PFSK-1 (cell line): ENCODE data around the gene SOX13.

Source experiments
- POLR2AphosphoS5 ChIP-seq: IDR thresholded peaks from 2 replicates; pipeline ENCODE4 v1.6.1; 2012; ENCODE audit warnings: low read depth, mild to moderate bottlenecking, control low read depth, low read length, moderate library complexity
- REST ChIP-seq, 2 experiments: IDR thresholded peaks; 2 replicates each; pipeline versions ENCODE4 v1.6.1 to v1.8.0; 2011 to 2012; ENCODE audit warnings: low read depth in 2 of 2, low read length in 2 of 2, control low read depth in 1 of 2, inconsistent platforms in 1 of 2, mild to moderate bottlenecking in 1 of 2, moderate library complexity in 1 of 2; ENCODE audit not compliant: insufficient read depth in 1 of 2
- SIN3A ChIP-seq: IDR thresholded peaks from 2 replicates; pipeline ENCODE4 v1.6.1; 2012; ENCODE audit warnings: mild to moderate bottlenecking, low read length, moderate library complexity, borderline replicate concordance; ENCODE audit not compliant: insufficient read depth
- TAF1 ChIP-seq: IDR thresholded peaks from 2 replicates; pipeline ENCODE4 v1.6.1; 2012; ENCODE audit warnings: low read length, control low read depth, borderline replicate concordance; ENCODE audit not compliant: insufficient read depth

DNA sequence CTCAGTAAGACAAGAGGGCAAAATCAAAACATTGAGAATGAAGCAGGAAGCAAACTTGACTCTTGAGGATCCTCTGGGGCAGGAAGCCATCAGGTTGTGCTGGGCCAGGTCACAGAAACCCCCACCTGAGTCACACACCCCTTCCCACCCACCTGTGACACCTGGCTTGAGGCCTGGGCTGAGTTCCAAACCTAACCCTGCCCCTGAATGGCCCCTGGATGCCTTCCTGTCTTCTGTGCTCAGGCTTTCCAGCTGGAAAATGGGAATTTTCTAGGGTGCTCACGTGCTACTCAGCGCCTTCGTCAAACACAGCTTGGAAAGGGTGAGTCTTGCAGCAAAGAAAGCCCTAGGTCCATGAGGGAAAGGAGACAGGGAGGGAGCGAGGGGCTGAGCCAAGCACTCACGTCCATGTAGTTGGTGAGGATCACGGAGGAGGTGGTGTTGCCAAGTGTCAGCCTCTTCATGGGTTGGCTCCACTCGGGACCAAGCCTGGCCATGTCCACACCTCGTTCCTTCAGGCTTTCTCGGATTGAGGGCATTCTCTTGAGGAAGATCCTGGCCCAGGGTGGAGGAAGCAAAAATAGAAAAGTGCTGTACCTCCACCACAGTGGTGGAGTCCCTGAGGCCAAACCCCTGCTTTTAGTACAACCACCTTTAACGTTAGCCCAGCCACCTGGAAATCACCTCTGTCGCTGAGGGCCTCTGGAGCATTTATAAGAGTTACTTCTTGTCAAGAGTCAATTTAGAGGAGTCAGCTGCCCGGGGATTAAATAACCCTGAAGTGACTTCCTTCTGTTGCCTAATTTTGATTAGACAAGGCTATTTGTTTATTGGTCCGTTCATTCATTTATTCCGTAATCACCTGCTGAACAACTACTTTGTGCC is 88.9 kb downstream of the SOX13 start:
- no peak for TF ChIP-seq POLR2AphosphoS5
- TF ChIP-seq REST (IDR thresholded peaks at IDR 0.05; ENCODE audit: insufficient read depth in 1 of 2, low read depth in 2 of 2, low read length in 2 of 2) = no peak
- no peak for TF ChIP-seq SIN3A
- TF ChIP-seq TAF1 = no peak
